Progenitor cell of endocrine pancreas (in vitro differentiated cells): ENCODE data around the gene NPM1. TPM values are rescaled to one million over a fixed set of nuclear protein-coding genes. Genes with fewer than 3 reads are reported as not detected.

Experiments used
- DNase-seq: peaks from one replicate; pipeline ENCODE4 v3.0.0; 2021; ENCODE audit warnings: low spot score; ENCODE audit not compliant: unreplicated experiment
- H3K27ac Mint-ChIP-seq: 2 replicates; pipeline ENCODE4 v1.8.0; 2021; ENCODE audit warnings: mild to moderate bottlenecking, moderate library complexity, mixed read lengths
- H3K27me3 Mint-ChIP-seq: 2 replicates; pipeline ENCODE4 v1.8.0; 2021; ENCODE audit warnings: mixed read lengths
- H3K36me3 Mint-ChIP-seq: 2 replicates; pipeline ENCODE4 v1.8.0; 2022; ENCODE audit warnings: mixed read lengths; ENCODE audit not compliant: insufficient read depth
- H3K4me1 Mint-ChIP-seq: 2 replicates; pipeline ENCODE4 v1.8.0; 2021; ENCODE audit warnings: low read depth, mixed read lengths
- H3K4me3 Mint-ChIP-seq: 2 replicates; pipeline ENCODE4 v1.8.0; 2021; ENCODE audit warnings: low read depth, mild to moderate bottlenecking, moderate library complexity, mixed read lengths
- H3K9me3 Mint-ChIP-seq: 2 replicates; pipeline ENCODE4 v1.8.0; 2021; ENCODE audit warnings: low read depth, mixed read lengths
- CTCF ChIP-seq: fragments of 200-600 bp; sonication (generic); IDR thresholded peaks from one replicate; pipeline ENCODE4 v1.5.0; 2021; ENCODE audit warnings: antibody characterized with exemption, mild to moderate bottlenecking; ENCODE audit not compliant: unreplicated experiment
- total RNA-seq: library from RNA; stranded (reverse); gene quantifications from 2 replicates; pipeline ENCODE4 v1.2.1, GENCODE V29; 2021

Gene NPM1
- total RNA-seq, 1 donor from 2014 or later, result 1,367 TPM

- no peak for DNase-seq
- Mint-ChIP-seq H3K27ac (peak overlapping the region; percentile 50), H3K9me3 (no peaks in the 10 kb centered on the region), H3K27me3 (peaks cover 5% of the 10 kb centered on the region), H3K4me1 (peaks cover 22% of the 10 kb centered on the region), H3K4me3 (no peak overlapping the region), H3K36me3 (no peaks in the 10 kb centered on the region)
- TF ChIP-seq CTCF, result no peak
Measured at GRCh38 chr5:171428809-171429542, 41.3 kb downstream of the NPM1 start.

GRCh38 chr5:171429543-171429910 lies 41.9 kb downstream of the NPM1 start:
- Mint-ChIP-seq H3K36me3 (no peaks in the 10 kb centered on the region), H3K9me3 (no peaks in the 10 kb centered on the region), H3K4me3 (no peak overlapping the region), H3K27ac (peak overlapping the region; percentile 50), H3K4me1 (peaks cover 21% of the 10 kb centered on the region), H3K27me3 (peaks cover 5% of the 10 kb centered on the region)
- TF ChIP-seq CTCF, result no peak
- DNase-seq, result no peak

- Mint-ChIP-seq H3K9me3 (no peaks in the 10 kb centered on the region), H3K4me1 (peaks cover 24% of the 10 kb centered on the region), H3K4me3 (no peak overlapping the region), H3K27me3 (peaks cover 5% of the 10 kb centered on the region), H3K36me3 (no peaks in the 10 kb centered on the region), H3K27ac (no peak overlapping the region)
- no peak for TF ChIP-seq CTCF
- no peak for DNase-seq
Measured at GRCh38 chr5:171431251-171431777, 43.7 kb downstream of the NPM1 start.

DNA sequence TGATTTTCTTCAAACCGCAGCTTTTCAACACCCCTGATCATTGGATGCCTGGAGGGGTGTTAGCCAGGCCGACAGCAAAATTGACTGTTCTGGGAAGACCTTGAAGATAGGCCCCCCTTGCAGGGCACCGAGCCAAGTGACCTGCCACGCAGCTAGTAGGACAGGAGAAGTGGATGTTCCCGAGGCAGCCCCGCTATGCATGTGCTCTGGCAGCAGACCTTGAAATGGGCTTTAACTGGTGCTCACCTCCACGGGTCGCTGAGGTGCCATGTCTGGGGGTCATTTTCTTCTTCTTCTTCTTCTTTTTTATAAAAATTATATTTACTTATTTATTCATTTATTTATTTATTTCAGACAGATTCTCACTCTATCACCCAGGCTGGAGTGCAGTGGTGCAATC lies 44.4 kb downstream of the NPM1 start:
- H3K9me3 Mint-ChIP-seq, result no peaks in the 10 kb centered on the region
- H3K36me3 Mint-ChIP-seq, result no peaks in the 10 kb centered on the region
- H3K27ac Mint-ChIP-seq, result no peak overlapping the region
- TF ChIP-seq CTCF, result no peak
- H3K4me3 Mint-ChIP-seq, result no peak overlapping the region
- peaks cover 30% of the 10 kb centered on the region for H3K4me1 Mint-ChIP-seq
- DNase-seq, result no peak
- peaks cover 5% of the 10 kb centered on the region for H3K27me3 Mint-ChIP-seq

DNA sequence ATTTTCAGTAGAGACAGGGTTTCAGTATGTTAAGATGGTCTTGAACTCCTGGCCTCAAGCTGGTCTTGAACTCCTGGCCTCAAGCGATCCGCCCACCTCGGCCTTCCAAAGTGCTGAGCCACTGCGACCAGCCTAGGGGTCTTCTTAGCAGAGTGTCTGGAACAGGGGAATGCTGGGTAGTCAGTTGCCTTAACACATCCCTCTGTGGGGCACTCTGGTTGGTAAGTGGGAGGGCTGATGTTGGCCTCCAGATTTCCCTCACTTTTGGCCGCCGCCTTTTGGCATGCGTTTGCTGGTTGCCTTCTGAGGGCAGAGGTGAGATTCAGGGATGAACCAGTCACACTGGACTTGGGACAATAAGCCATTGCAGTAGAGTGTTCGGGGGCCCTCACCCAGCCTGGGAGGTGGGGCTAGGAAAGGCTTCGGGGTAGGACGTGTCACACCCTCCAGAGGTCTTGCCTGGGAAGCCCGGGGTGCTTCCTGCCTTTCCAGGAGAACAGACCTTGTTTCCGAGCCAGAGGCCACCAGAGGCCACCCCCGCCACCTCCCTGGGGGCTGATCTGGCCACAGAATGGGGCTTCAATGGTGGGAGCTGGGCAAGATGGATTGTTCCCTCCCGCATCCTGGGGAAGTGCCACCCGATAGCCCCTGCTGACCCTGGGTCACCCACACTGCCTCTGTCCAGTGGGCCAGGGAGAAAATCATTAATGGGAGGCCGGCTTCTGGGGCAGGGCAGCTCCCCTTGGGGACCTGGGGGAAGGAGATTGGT lies 45.1 kb downstream of the NPM1 start:
- no peak for DNase-seq
- H3K27ac Mint-ChIP-seq, result peak overlapping the region; percentile 79
- H3K4me1 Mint-ChIP-seq, result peaks cover 32% of the 10 kb centered on the region

More for the DNA sequence above, 45.1 kb downstream of the NPM1 start:
- H3K4me3 Mint-ChIP-seq, result peak overlapping the region; percentile 24
- H3K9me3 Mint-ChIP-seq, result no peaks in the 10 kb centered on the region
- H3K27me3 Mint-ChIP-seq, result peaks cover 5% of the 10 kb centered on the region
- no peaks in the 10 kb centered on the region for H3K36me3 Mint-ChIP-seq
- no peak for TF ChIP-seq CTCF
